CD4-positive, alpha-beta T cell treated with Interleukin-4 for 4 hours (primary cell): ENCODE results near the gene MSL3.

ENCODE experiments used
- DNase-seq: peaks from one replicate; pipeline ENCODE4 v3.0.0-alpha.2; 2020

Gene MSL3

DNA sequence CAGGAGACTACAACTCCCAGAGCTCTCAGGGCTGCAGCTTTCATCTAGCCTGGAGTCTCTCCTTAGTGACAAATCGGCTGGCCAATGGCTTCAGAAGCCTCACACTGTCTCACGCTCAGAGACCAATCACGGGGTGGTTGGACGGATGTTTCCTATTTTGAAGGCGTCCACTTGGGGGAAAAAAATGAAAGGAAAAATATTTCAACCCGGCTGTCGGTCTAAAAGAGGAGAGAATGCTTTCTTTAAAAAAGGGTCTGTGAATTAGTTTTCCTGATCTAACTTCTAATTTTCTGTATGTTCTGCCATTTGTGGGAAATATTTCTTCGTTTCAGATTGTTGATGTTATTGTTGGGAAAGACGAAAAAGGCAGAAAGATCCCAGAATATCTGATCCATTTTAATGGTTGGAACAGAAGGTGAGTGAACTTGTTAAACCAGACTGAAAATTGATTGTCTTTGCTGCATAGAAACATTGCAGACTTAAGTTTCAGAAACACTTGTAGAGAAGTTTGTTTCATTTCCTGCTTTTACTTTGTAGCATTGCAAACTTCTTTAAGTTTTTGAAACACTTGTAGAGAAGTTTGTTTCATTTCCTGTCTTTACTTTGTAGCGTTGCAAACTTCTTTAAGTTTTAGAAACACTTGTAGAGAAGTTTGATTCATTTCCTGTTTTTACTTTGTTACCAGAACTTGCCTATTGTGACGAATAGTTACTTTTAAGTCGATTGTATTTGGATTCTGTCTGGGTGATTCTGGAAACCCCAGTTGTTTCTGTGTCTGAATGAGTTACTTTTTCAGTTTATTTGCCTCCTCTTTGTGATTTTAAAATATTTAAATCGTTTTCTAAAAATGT, 1.6 kb downstream of the MSL3 start:
- peak; percentile 87 for DNase-seq

DNA sequence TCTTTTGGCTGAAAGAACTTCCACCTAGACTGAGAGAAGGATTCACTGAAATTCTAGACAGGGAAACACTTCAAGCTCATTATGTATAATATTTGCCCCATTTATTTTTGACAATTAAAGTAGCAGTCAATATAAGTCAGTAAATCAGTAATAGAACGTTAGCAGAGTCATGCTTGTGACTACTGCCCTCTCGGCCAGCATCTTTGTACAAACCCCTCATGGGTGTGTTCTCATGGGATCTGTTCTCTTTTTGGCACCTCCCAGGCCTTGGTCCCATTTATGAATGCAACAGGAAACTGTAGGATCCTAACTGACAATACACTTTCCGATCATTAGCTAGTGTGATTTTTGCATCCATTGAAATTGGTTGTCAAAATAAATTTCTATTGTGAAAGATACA, 2.9 kb downstream of the MSL3 start:
- DNase-seq, result no peak

DNA sequence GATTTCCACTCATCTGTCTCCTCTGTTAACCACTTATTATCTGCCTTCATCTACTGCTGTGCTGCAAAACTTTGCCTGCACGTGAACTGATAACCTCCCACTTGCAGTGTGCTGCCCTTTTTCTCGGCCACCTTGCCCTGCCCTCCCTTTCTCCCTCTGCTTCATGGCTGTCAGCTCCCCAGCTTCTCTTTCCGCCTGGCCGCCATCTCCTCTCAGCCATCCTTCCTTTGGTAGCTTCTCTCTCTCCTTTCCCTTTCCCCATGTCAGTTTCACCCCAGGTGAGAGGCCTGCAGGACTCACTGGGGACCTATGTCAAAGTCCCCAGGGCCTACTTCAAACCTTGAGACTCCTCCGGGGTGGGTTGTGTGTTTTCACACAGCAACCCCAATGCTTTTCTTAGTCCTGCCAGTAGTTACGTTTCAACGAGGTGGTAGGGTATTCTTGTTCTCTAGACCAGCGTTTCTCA, 6.6 kb downstream of the MSL3 start:
- no peak for DNase-seq

GRCh38 chrX:11765449-11765848, 7.4 kb downstream of the MSL3 start:
- no peak for DNase-seq

- no peak for DNase-seq
Observed at GRCh38 chrX:11766487-11766886, 8.4 kb downstream of the MSL3 start.

- no peak for DNase-seq
Observed at GRCh38 chrX:11768039-11768438, 10.0 kb downstream of the MSL3 start.

DNA sequence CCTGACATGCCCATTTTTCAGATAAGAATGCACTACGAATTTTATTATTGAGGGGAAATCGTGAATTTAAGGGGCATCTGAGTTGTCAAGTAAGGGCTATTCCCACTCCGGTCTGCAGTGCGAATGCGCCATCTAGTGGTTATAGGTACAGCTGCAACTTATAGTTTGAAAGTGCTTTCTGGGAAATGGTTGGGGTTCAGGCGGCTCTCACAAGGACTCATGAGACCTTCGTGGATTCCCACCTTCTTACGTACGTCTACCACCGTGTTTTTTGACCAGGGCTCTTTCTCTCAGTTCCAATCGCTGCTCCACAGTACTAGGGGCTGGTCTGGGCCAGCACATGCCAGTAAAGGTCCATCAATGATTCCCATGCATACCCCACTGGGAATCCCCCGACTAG, 12.3 kb downstream of the MSL3 start:
- DNase-seq, result peak; percentile 69

GRCh38 chrX:11778230-11778629, 20.2 kb downstream of the MSL3 start:
- no peak for DNase-seq

GRCh38 chrX:11781133-11781532, 23.1 kb downstream of the MSL3 start:
- no peak for DNase-seq

GRCh38 chrX:11781734-11782370, 23.8 kb downstream of the MSL3 start:
- no peak for DNase-seq

DNA sequence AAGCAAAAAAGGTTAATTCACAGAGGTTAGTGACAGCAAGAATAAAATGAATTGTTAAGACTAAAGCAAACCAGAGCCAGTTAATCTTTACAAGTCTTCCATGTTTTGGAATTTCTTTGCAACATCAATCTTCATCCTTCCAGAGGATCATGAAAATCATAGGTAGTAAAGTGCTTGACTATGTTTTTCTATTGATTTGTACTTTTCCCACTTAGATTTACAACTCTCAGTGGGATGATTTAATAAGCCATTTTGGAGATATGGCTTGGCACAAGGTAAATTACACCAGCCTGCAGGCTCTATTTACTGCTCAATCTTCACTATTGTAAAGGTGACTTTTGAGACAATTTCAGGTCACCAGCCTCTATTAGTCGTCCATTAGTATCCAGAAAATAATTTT, 26.5 kb downstream of the MSL3 start:
- DNase-seq, result no peak

DNA sequence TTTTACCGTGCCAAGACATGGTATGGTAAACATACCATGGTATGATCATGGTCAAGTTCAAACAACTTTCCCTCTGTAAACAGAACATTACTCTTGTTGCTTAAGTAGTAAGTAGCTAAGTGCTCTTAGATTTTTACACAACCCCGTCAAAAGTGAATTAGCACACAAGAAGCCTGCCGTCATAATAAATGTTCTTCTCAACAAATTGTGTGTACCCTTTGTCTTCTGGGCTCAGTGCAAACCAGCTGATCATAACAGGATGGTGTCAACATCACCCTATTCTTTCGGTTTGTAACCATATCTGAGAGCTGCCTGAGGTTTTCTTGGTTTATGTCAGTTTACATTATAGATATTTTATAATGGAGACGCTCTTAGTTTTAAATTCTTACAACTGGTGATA, 28.8 kb downstream of the MSL3 start:
- no peak for DNase-seq

DNA sequence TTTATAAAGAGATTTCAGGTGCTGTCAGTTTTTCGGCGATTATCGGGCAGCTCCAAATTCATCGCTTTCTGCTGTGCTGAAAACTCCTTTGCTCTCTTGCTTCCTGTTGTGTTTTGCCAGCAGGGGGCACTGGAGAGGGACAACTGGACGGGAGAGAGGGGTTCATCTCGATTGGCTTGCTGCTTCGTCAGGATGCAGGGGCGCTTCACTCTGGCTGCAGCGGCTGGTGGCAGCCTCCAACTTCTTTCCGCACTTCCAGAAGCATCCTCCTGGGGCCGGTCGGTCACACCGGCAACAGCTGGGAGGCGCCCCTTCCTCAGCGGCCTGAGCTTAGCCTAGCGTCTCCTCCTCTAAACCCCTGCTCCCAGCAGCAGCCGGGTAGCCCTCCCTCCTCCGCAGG, 29.5 kb downstream of the MSL3 start:
- DNase-seq, result peak; percentile 62

DNA sequence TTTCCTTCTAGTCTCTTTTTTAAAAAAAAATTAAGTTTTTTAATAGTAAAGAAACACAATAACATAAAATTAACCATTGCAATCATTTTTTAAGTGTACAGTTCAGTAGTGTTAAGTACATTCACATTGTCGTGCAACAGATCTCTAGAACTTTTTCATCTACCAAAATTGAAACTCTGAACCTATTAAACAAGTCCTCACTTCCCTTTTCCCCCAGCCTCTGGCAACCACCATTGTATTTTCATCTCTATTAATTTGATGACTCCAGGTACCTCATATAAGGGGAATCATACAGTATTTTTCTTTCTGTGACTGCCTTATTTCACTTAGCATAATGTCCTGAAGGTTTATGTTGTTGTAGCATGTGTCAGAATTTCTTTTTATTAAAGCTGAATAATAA, 31.8 kb downstream of the MSL3 start:
- DNase-seq, result no peak

DNA sequence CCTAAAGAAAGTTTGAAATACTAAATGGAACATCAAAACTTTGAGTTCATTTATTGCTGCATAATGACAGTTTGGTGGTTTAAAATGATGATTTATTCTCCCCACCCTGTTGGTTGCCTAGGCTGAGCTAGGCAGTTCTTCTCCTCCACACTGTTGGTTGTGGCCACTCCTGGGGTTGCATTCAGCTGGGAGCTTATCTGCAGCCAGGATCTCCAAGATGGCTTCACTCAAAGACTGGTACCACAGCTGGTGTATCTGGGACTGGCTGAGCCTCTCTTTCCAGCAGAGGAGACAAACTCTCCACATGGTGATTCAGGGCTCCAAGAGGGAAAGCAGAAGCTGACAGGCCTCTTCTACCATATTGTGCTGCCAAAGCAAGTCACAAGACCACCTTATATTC, 33.1 kb downstream of the MSL3 start:
- no peak for DNase-seq

GRCh38 chrX:11791537-11791936, 33.5 kb downstream of the MSL3 start:
- no peak for DNase-seq

GRCh38 chrX:11792461-11793421, 34.7 kb downstream of the MSL3 start:
- DNase-seq, result peak; percentile 49

DNA sequence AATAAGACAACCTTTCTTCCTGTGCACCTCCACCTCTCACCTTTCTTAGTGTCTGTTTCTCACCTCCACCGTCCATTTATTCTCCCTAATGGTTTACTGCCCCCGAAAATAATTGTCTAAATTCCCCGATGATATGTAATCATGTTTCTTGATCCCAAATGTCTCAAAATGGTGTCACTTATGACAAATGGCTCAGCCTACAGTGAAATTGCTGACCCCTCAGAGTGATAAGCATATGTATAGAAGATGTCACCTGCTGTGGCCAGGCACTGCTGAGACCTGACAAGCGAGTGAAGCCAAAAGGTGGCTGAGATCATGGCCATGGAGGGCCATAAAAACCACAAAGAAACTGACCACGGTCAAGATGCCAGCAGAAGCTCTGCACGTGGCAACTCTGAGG, 35.7 kb downstream of the MSL3 start:
- DNase-seq, result no peak

- no peak for DNase-seq
Observed at GRCh38 chrX:11813341-11813740, 55.3 kb downstream of the MSL3 start.
